GM19193 (cell line): ENCODE measurements around the gene WBP1L.

ENCODE experiments used
- POLR2A ChIP-seq: IDR thresholded peaks from 4 replicates; pipeline ENCODE4 v1.6.1; 2011; ENCODE audit not compliant: insufficient read depth, insufficient read length; ENCODE audit errors: extremely low read depth

The WBP1L gene

GRCh38 chr10:102804382-102805055 is 60.8 kb downstream of the WBP1L start:
- TF ChIP-seq POLR2A: no peak

GRCh38 chr10:102808380-102808779 is 64.6 kb downstream of the WBP1L start:
- TF ChIP-seq POLR2A: no peak

- no peak for TF ChIP-seq POLR2A
Measured at GRCh38 chr10:102811346-102811745, 67.6 kb downstream of the WBP1L start.

GRCh38 chr10:102812231-102812876 is 68.6 kb downstream of the WBP1L start:
- TF ChIP-seq POLR2A: no peak

- TF ChIP-seq POLR2A: no peak
Measured at GRCh38 chr10:102813017-102813541, 69.3 kb downstream of the WBP1L start.

- no peak for TF ChIP-seq POLR2A
Measured at GRCh38 chr10:102813734-102814452, 70.1 kb downstream of the WBP1L start.

- TF ChIP-seq POLR2A: no peak
Measured at GRCh38 chr10:102814453-102814871, 70.7 kb downstream of the WBP1L start.

GRCh38 chr10:102814873-102815661 is 71.3 kb downstream of the WBP1L start:
- TF ChIP-seq POLR2A: no peak

- no peak for TF ChIP-seq POLR2A
Measured at GRCh38 chr10:102815790-102816549, 72.2 kb downstream of the WBP1L start.

GRCh38 chr10:102817175-102817574 is 73.4 kb downstream of the WBP1L start:
- no peak for TF ChIP-seq POLR2A

- TF ChIP-seq POLR2A: no peak
Measured at GRCh38 chr10:102819054-102819453, 75.3 kb downstream of the WBP1L start.

GRCh38 chr10:102822222-102822621 is 78.5 kb downstream of the WBP1L start:
- no peak for TF ChIP-seq POLR2A

- no peak for TF ChIP-seq POLR2A
Measured at GRCh38 chr10:102824664-102825063, 80.9 kb downstream of the WBP1L start.
